GM18520 (cell line): ENCODE measurements around the gene PLG.
A peak's percentile ranks its signal among the peaks of the same experiment; 100 is the strongest.
"Not testable (repeated sequence)": the region's sequence is repeated elsewhere in the genome, so short reads cannot be mapped to it uniquely, and the experiment has no call there.

Experiments
- ATAC-seq: cut with Tn5 transposase; IDR thresholded peaks from one replicate; pipeline ENCODE4 v1.9.1; 2021; ENCODE audit not compliant: unreplicated experiment

PLG gene

DNA sequence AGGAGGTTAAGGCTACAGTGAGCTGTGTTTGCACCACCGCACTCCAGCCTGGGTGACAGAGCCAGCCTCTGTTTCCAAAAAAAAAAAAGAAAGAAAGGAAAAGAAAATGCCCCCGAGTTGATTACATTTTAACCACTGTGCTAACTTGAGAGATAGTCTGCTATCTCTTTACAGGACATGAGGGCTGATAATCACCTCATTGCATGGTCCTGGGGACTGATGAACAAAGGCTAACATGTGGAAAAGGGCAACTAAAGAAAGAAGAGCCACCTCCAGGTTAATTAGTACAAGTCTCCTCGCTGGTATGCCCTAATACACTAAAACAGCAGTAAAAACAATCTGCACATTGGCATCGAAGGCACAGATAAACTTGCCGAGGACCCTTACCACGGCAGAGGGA lies 4.2 kb upstream of the PLG start:
- no peak for ATAC-seq

DNA sequence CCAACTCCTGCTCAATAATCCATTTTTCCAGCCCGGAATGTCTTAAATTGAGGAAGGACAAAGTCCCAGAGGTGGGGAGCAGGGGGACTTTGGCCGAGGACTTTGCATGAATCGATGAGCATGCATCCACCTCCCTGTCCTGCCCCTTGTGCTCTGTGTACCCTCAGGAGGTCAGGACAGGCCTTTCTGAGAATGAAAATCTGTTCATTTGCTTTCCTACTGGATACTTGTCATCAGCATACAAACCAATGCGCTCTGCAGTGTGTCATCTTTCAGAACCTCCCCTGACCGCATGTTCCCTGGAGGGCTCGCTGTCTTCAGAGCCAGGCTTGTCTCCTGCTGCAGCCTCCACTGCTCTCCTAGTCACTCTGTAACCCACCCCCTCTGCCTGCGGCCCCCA lies 2.6 kb downstream of the PLG start:
- not testable (repeated sequence) for ATAC-seq

DNA sequence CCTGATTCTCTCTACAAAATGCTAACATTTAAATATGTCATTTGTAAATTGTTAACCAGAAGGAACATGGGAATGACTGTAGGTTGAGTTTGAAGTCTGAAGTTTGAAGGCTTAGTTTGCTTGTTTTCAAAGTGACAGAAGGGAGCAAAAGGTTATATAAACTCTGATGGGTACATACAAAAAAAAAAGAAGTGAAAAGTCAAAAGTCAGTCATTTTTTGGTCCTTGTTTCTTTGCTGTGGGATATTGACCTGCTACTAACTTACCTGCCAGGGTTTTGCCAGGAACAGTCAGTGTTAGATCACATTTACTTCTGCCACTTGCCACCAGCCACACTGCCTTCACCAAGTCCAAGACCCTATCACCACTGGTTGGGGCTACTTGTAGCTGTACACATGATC lies 6.9 kb downstream of the PLG start:
- not testable (repeated sequence) for ATAC-seq

DNA sequence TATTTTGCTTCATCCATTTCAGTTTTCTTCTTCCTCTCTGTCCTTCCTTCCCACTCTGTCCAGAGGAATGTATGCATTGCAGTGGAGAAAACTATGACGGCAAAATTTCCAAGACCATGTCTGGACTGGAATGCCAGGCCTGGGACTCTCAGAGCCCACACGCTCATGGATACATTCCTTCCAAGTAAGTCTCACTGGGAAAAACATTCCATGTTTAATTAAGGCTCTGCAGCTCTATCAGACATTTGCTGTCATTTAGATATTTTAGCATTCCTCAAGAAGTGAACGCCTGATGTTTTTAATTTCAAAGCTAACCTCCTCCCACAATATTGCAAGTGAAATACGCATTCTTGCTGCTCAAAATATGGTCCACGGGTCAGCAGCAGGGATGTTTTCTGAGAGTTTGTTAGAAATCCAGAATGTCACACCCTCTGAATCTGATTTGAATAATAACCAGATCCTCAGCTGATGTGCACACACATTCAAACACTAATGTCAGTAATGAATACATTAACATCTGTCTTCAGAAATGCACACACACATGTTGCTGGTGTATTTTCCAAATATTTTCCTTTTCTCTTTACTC lies 12.8 kb downstream of the PLG start:
- ATAC-seq, result no peak

DNA sequence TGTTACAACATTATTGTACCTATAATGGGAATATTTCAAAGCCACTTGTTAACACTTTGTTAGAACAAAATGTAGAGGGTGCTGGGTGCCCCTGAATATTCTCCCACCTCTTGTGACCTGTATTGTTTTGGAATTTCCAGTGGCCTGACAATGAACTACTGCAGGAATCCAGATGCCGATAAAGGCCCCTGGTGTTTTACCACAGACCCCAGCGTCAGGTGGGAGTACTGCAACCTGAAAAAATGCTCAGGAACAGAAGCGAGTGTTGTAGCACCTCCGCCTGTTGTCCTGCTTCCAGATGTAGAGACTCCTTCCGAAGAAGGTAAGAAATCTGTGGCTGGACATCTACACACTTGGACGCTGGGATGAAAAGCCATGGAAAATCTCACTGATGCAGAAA lies 28.9 kb downstream of the PLG start:
- no peak for ATAC-seq

DNA sequence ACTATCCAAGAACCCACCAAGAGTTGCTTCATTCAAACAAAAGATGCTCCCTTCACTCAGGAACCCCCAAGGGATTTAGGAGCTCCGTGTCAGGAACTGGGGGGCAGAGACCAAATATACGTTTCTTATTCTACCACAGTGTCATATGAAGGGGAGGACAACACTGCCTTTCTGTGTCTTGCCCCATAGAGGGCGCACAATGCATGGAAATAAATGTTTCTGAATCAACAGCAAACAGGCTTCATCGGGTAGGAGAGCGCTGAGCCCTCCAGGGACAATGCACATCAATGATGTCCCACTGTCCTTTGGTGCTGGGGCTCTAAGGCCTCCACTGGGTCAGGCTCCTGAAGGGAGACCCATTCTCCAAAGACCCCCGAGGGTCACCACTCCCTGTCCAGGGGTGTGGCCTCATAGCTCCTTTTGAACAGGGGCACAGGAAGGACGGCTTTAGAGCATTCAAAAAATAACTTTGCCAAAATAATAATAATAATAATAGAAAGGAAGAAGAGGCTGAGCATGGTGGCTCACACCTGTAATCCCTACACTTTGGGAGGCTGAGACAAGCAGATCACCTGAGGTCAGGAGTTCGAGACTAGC lies 31.1 kb downstream of the PLG start:
- no peak for ATAC-seq

DNA sequence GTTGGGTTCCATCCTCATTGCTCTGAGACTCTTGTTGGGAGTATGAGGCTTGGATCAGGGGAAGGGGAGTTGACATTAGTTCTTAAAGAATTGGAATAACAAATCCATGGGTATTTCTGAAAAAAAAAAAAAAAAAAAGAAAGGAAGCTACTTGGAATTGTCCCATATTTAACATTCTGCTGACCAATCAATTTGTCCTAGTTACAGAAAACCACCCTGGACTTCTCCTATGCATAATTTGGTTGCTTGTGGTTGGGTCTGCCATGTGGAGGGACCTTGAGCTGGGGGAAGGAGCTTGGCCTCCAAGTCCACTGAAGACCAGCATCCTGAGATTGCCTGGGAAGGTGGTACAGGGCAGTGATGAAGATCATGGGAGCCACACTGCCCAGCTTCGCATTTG lies 32.6 kb downstream of the PLG start:
- ATAC-seq, result no peak

DNA sequence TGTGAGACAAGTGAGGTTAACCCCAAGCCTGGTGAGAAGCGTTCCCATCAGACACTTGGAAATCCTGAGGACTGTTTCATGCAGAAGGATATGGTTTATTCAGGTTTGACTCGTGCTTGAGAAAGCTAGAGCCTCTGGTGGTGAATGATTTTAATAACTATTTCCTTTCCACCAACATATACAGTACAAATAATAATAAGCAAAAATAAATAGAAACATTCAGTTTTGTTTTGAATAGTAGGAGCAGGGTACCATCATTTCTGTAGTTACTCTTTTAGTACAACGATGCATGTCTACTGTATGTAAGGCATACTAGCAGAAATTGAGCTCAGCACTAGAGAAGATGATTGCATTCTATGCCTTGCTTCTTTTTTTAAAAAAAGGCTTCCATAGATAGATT lies 33.5 kb downstream of the PLG start:
- ATAC-seq, result peak; percentile 82

DNA sequence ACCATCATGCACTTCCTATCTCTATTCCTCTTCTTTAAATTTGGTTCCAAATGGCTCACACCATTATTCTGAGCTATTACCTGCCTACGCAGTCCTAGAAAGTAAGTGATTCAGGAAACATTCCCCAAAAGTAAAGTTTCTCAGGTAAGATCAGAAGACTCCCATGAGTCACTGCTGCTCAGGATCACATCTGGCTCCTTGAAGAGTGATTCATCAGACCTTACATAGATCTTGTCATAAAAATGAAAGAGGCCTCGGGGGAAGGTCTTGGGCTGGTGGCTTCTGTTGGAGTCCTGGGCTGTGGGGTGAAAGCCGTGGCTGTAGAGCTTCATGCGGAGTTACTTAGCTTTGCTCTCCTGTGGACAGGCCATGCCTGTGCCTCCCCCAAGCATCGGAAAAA lies 35.9 kb downstream of the PLG start:
- no peak for ATAC-seq

DNA sequence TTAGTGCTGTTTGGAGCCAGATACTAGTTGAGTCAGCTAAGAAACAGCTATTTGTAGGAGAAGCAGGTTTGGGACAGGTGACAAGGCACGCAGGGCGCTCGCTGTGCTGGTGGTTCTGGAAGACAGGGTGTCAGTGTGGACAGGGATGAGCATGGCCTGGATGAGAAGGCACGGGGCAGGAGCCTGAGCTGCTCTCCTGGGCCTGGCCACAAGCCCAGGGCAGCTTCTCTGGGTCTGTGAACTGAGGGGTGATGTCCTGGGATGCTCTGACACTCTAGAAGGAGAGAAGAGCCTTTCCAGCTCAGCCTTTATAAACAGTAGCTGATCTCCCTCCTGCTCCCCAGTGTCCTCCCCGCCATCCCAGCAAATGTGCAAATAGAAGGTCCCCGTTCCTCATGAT lies 37.9 kb downstream of the PLG start:
- no peak for ATAC-seq

DNA sequence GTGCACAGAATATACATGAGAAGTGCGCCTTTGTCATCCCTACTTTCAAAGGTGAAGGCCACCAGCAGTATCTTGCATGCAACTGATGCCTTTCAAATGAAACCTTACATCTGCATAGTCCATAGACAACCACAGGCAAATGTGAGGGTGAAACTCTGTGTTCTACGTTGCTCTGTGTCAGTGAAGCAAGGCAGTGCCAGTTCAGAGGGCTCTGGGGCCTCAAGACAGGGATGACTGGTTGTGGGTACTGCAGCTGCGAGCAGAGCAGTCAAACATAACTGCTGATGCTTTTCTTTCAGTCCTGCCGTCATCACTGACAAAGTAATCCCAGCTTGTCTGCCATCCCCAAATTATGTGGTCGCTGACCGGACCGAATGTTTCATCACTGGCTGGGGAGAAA lies 39.0 kb downstream of the PLG start:
- ATAC-seq, result peak; percentile 99

DNA sequence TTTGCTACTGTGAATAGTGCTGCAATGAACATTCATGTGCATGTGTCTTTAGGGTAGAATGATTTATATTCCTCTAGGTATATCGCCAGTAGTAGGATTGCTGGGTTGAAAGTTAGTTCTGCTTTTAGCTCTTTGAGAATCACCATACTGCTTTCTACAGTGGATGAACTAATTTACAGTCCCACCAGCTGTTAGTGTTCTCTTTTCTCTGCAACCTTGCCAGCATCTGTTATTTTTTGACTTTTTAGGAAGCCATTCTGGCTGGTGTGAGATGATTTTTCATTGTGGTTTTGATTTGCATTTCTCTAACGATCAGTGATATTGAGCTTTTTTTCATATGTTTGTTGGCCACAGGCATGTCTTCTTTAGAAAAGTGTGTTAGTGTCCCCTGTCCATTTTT lies 40.0 kb downstream of the PLG start:
- peak; percentile 28 for ATAC-seq

DNA sequence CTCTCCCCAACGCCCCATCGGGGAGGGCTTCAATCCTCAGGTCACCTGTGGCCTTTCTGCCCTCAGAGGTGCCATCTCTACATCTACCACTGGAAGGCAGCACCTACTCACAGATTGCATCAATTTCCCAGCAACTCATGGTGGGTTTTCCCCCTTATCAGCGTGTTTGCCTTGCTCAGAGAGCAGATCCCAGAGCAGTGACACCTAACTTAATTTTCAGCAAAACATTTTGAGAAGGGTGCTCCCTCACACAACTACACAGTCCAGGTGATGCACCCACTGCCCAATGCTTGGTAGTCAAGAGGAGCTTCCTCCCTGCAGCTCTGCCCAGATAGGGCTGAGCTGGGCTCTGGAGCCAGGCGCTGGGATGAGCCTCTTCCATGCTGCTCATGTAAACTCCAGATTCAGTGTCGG lies 48.2 kb downstream of the PLG start:
- peak; percentile 75 for ATAC-seq

DNA sequence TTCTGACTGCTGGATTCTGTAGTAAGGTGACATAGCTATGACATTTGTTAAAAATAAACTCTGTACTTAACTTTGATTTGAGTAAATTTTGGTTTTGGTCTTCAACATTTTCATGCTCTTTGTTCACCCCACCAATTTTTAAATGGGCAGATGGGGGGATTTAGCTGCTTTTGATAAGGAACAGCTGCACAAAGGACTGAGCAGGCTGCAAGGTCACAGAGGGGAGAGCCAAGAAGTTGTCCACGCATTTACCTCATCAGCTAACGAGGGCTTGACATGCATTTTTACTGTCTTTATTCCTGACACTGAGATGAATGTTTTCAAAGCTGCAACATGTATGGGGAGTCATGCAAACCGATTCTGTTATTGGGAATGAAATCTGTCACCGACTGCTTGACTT lies 51.2 kb downstream of the PLG start:
- ATAC-seq, result not testable (repeated sequence)

DNA sequence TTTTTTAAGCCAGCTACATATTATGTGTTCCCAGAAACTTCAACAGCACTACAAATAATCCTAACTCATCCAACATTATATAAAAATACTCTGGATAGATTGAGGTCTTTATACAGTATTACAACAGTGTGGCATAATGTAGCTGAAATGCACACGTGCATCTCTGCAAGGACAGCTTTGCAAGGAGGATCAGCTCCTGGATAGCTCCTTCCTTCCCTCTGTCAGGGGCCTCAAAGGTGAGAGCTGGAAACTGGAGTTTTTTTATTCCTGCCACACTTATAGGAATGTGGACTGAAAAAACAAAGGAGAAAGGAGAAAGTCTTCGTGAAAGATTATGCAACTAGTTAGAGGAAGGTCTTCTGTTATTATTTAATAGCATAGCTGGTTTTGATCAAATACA lies 53.1 kb downstream of the PLG start:
- no peak for ATAC-seq

DNA sequence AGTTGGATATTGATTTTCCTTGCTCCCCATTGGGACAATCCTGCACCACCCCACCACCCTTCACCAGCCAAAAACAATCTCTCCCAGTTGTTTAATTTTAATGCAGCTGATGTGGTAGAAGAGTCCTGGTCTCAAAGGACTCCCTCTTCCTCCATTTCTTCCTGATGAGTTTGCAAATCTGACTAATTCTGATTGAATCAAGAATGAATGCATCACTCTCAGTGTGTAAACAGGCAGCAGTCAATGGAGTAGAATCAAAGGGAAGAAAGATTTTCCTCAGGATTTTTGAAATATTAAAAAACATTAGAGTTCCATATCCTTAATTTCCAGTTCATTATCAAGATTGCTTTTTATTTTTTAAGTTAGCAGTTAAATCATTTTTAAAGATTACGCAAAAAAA lies 54.0 kb downstream of the PLG start:
- no peak for ATAC-seq

DNA sequence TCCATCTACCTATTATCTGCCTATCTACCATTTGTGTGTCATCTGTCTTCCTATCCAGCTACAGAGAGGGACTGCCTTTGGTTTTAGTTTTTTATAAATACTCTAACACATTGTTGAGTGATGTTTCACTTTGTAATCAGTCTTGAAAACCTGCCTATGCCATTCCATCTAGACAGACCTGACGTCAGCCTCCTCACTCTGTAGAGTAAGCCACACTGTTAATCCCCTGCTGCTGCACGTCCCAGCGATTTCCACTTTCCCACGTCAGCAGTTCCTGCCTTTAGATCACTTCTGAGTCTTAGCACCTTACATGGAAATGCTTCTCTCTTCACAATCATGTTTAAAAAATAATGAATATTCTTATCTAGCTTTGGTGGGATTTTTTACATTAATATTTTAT lies 54.8 kb downstream of the PLG start:
- no peak for ATAC-seq

DNA sequence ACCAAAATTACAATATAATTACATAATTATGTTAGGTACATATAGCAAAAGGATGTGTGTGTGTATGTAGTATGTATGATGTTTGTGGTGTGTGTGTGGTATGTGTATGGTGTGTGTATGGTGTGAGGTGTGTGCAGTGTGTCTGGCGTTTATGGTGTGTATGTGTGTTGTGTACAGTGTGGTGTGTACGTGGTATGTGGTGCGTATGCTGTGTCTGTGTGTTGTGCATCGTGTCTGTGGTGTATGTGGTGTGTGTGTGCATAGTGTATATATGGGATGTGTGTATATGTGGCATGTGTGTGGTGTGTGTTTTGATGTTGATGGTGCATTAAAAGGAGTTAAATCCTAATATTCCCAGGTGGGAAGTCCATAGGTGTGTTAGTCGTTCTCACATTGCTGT lies 62.8 kb downstream of the PLG start:
- no peak for ATAC-seq

DNA sequence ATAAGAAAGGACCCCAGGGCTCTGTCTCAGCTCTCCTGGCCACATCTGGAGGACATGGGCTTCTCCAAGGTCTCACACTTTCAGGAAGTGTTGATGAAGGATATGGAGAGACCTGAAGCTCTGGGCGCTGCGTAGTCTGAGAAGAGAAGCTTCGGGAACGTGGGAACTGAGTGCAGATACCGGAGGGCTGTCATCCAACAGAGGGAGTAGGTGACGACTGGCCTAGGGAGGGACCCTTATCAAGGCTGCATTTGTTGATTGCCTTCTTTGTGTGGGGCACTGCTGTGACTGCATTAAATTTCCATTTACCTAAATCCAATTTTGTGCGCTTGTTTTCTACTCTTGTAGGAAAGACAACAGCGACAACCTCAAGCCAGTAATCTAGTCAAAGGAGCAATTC lies 63.4 kb downstream of the PLG start:
- no peak for ATAC-seq

DNA sequence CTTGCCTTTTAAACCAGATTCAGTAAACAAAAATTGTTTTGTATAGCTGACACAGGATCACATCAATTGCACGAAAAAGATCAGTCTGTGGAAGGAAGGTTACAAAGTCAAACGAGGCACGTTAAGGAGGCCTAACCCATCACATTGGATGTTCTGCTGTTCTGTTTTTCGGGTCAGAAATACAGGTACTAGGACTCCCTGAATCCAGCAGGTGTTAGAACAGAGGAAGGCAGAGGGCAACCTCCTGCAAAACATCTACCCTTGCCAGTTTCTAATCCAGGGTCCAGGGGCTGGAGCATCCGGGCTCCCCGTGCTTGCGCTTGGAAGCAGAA lies 64.6 kb downstream of the PLG start:
- ATAC-seq, result no peak

DNA sequence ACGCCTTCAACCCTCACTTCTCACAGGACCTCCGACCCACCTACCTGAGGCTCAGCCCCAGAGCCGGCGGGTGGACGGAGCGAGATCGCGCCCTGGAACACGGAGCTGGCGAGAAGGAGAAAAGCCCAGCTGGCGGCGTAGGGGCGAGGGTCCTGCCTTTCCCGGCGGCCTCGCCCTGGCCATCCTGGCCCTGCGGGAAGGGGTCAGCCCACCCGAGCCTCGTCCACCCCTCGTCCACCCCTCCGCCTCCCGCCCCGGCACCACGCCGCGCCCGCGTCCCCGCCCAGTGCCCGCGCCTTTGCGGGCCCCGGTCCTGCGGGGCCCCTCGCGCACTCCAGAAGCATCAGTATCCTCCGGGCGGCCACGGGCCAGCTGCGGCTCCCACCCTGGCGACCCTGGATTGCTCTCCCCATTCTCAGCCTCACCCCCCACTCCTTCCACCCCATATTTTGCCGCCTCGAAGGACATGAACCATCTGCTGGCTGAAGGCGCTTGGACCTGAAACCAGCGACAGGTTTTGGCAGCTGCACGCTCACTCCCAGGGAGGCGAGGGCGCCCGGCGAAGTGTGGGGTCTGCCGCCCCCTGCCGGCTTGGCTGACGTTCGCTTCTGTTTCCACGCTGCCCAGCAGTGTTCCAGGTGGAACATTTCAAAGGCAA lies 65.1 kb downstream of the PLG start:
- peak; percentile 87 for ATAC-seq

DNA sequence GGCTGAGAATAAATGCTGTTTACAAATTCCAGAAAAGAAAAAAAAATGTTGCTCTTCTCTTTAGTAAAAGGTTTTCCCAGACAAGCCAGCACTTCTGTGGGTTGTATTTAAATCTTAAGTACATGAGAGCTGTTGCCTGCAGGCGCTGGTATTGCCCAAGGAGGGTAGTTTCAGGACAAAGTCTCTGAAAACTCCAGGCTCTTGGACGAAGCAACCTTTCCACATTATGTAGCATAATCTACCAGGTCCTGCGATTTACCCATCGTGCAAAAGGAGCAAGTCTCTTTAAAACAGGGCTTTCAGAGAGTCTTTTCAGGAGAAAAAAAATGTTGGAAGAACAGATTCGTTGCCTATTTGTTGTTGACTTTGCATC lies 65.6 kb downstream of the PLG start:
- peak; percentile 8 for ATAC-seq

DNA sequence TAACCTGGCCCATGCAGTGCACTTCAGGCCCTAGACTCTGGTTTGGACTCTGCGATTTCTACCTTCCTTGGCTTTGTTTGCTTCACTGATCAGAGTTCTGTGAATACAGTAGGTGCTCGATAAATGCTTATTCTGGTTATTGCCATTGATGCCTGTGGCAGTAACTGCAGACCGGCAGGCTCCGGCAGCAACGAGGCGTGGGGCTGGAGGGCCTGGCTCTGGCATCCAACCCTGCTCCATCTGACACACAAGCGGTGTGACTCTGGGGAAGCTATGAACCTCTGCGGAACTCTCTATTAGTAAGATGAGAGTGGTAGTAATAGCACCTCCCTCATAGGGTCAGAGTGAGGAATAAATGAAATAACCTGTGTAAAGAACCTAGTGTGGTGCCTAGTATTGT lies 66.1 kb downstream of the PLG start:
- no peak for ATAC-seq
